ENCODE data around the gene RAET1L.

GRCh38 chr6:150004101-150004782 lies 21.1 kb downstream of the RAET1L start:
- TF ChIP-seq EZH2 (IDR thresholded peaks at IDR 0.05) (no peak), POLR2AphosphoS5 (IDR thresholded peaks at IDR 0.05; ENCODE audit: borderline replicate concordance, low read depth, low read length) (no peak)

Measured in SK-N-MC (cell line).